ENCODE data around the gene IFIT2. TPM values are rescaled to one million over a fixed set of nuclear protein-coding genes. Genes with fewer than 3 reads are reported as not detected.
"Not testable (repeated sequence)": the region's sequence is repeated elsewhere in the genome, so short reads cannot be mapped to it uniquely, and the experiment has no call there.

Gene IFIT2
- total RNA-seq, 3 donors from 2014 or later = 2.6 to 6.6 (median 3.5) TPM

DNA sequence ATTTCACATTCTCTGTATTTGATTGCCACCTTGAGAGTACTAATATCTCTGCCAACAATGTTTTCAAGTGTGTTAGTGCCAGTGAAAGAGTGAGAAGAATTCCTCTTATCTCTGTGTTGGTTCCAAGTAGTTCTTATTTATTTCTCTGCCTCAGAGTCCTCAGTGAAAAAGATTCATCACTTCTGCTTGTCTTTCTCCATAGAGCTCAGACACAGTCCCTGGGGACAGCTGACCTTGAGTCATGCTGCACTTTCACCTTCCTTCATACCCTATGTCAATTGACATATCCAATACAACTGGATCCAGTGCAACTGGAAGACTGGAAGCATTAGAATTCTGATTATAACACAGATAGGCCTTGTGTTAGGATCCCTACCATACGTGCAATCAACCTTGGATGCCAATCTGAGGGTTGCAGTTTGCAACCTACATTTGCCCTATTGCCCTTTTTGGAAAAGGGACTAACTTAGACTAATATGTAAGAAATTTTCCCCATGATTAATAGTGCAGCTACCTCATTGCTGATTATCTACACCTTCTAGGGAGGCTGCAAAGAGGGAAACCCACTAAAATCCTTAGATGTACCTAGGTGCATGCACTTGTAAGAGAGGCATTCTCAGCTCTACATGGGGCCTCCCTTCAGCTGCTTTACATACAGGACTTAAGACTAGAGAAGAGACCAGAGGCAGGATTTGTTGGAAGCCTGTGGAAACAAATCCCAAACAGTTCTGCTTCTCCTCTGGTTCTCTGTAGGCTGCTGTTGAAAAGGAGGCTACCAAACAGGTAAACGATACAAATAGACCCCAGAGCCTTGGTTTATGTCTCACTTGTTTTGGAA lies 8.4 kb downstream of the IFIT2 start:
- H3K27me3 ChIP-seq = no peaks in the 10 kb centered on the region
- intact Hi-C loops (cut with DNase I; ENCODE audit: low total_unique reads) = no loop called here
- H3K4me1 ChIP-seq = no peaks in the 10 kb centered on the region
- H3K4me3 ChIP-seq = no peak overlapping the region
- no peaks in the 10 kb centered on the region for H3K36me3 ChIP-seq
- H3K9me3 ChIP-seq = no peaks in the 10 kb centered on the region
- H3K27ac ChIP-seq = no peak overlapping the region
- no peak for DNase-seq (ENCODE audit: low spot score in 2 of 2)
- TF ChIP-seq POLR2AphosphoS5 (IDR thresholded peaks at IDR 0.05) (no peak), CTCF (IDR thresholded peaks at IDR 0.05) (no peak), POLR2A (IDR thresholded peaks at IDR 0.05) (no peak)

DNA sequence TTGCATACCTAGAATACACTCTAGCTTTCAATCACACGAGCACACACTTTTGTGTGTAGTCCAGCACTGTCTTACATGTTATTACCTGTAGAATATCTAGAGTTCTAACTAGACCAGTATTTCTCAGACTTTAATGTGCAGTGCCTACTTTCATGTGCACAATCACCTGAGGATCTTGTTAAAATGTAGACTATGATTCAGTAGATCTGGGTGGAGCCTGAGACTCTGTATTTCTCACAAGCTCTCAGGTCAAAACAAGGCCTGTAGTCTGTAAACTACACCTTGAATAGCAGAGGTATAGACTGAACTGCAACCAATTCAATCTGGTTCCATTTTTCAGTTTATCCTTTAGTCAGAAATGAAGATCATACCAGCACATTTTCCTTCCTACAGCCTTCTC lies 11.1 kb downstream of the IFIT2 start:
- intact Hi-C loops (cut with DNase I; ENCODE audit: low total_unique reads) = no loop called here

GRCh38 chr10:89314676-89315075 lies 12.8 kb downstream of the IFIT2 start:
- no peaks in the 10 kb centered on the region for H3K4me1 ChIP-seq
- TF ChIP-seq POLR2A (IDR thresholded peaks at IDR 0.05) (no peak), CTCF (IDR thresholded peaks at IDR 0.05) (no peak), POLR2AphosphoS5 (IDR thresholded peaks at IDR 0.05) (no peak)
- no peaks in the 10 kb centered on the region for H3K9me3 ChIP-seq
- H3K4me3 ChIP-seq = no peak overlapping the region
- intact Hi-C loops (cut with DNase I; ENCODE audit: low total_unique reads) = no loop called here
- no peak for DNase-seq (ENCODE audit: low spot score in 2 of 2)
- no peak overlapping the region for H3K27ac ChIP-seq
- H3K36me3 ChIP-seq = no peaks in the 10 kb centered on the region
- no peaks in the 10 kb centered on the region for H3K27me3 ChIP-seq

More for the DNA sequence above, 11.1 kb downstream of the IFIT2 start:
- no peak for DNase-seq (ENCODE audit: low spot score in 2 of 2)
- H3K4me1 ChIP-seq = no peaks in the 10 kb centered on the region
- no peak overlapping the region for H3K27ac ChIP-seq
- no peak for TF ChIP-seq POLR2AphosphoS5 (IDR thresholded peaks at IDR 0.05)
- TF ChIP-seq POLR2A (IDR thresholded peaks at IDR 0.05) = no peak
- TF ChIP-seq CTCF (IDR thresholded peaks at IDR 0.05) = no peak
- H3K36me3 ChIP-seq = no peaks in the 10 kb centered on the region
- no peaks in the 10 kb centered on the region for H3K27me3 ChIP-seq
- no peak overlapping the region for H3K4me3 ChIP-seq
- H3K9me3 ChIP-seq = no peaks in the 10 kb centered on the region

- DNase-seq (ENCODE audit: low spot score in 2 of 2); H3K27me3 ChIP-seq; H3K9me3 ChIP-seq; H3K36me3 ChIP-seq; intact Hi-C loops (cut with DNase I; ENCODE audit: low total_unique reads); H3K4me1 ChIP-seq; H3K4me3 ChIP-seq; H3K27ac ChIP-seq: not testable (repeated sequence)
These were observed 16.2 kb downstream of the IFIT2 start for GRCh38 chr10:89318047-89318446.

- H3K4me1 ChIP-seq; intact Hi-C loops (cut with DNase I; ENCODE audit: low total_unique reads): not testable (repeated sequence)
These were observed 23.2 kb downstream of the IFIT2 start for GRCh38 chr10:89325081-89325480.

GRCh38 chr10:89325856-89326255 lies 24.0 kb downstream of the IFIT2 start:
- H3K36me3 ChIP-seq; H3K27me3 ChIP-seq; H3K9me3 ChIP-seq; DNase-seq (ENCODE audit: low spot score in 2 of 2); H3K4me1 ChIP-seq; intact Hi-C loops (cut with DNase I; ENCODE audit: low total_unique reads); H3K27ac ChIP-seq; H3K4me3 ChIP-seq: not testable (repeated sequence)

More at GRCh38 chr10:89325081-89325480, 23.2 kb downstream of the IFIT2 start:
- H3K27me3 ChIP-seq; H3K36me3 ChIP-seq; DNase-seq (ENCODE audit: low spot score in 2 of 2); H3K27ac ChIP-seq; H3K9me3 ChIP-seq; H3K4me3 ChIP-seq: not testable (repeated sequence)

Measured in breast epithelium (tissue), 4 donors.